ACC112 (cell line): ENCODE data around the gene OR9A4.

Experiments
- H2AFZ ChIP-seq: fragments of 200-600 bp; sonication (generic); one replicate; pipeline ENCODE4 v1.6.0; 2017; ENCODE audit warnings: antibody characterized with exemption, low read length; ENCODE audit not compliant: unreplicated experiment
- H3K27ac ChIP-seq: fragments of 200-600 bp; sonication (generic); 2 replicates; pipeline ENCODE4 v1.5.1; 2014; ENCODE audit warnings: low read depth, mild to moderate bottlenecking, antibody characterized with exemption, low read length, moderate library complexity
- H3K27me3 ChIP-seq: fragments of 200-600 bp; sonication (generic); 2 replicates; pipeline ENCODE4 v1.6.1; 2014; ENCODE audit warnings: mild to moderate bottlenecking, antibody characterized with exemption, low read length, moderate library complexity, mixed read lengths; ENCODE audit not compliant: insufficient read depth
- H3K36me3 ChIP-seq: fragments of 200-600 bp; sonication (generic); 2 replicates; pipeline ENCODE4 v1.6.1; 2016; ENCODE audit warnings: mild to moderate bottlenecking, antibody characterized with exemption, low read length, moderate library complexity, mixed read lengths; ENCODE audit not compliant: insufficient read depth
- H3K4me1 ChIP-seq: fragments of 200-600 bp; sonication (generic); one replicate; pipeline ENCODE4 v1.6.1; 2016; ENCODE audit warnings: low read length, mixed read lengths; ENCODE audit not compliant: insufficient read depth, unreplicated experiment, control insufficient read depth
- H3K4me3 ChIP-seq: fragments of 200-600 bp; sonication (generic); 2 replicates; pipeline ENCODE4 v1.5.1; 2014; ENCODE audit warnings: mild to moderate bottlenecking, low read depth, low read length
- H3K79me2 ChIP-seq: fragments of 200-600 bp; sonication (generic); one replicate; pipeline ENCODE4 v1.6.0; 2016; ENCODE audit warnings: low read length; ENCODE audit not compliant: control insufficient read depth, unreplicated experiment, insufficient read depth

The OR9A4 gene

GRCh38 chr7:141916099-141916498, at the start of gene OR9A4:
Gene OR9A4, plus strand, starts transcription at chr7:141916399. Its CDS starts 2,477 bp downstream, at chr7:141918876.
- Histone ChIP-seq H3K79me2 (no peaks in the 10 kb centered on the region), H3K4me1 (no peaks in the 10 kb centered on the region), H2AFZ (no peak within 1 kb of the TSS), H3K27ac (no peak within 1 kb of the TSS), H3K27me3 (peaks cover 13% of the 10 kb centered on the region; the same call in 1 of the 2 replicates), H3K36me3 (no peaks in the 10 kb centered on the region), H3K4me3 (no peak within 1 kb of the TSS)

GRCh38 chr7:141866974-141867373, 49.2 kb upstream of the OR9A4 start:
- Histone ChIP-seq H3K79me2 (no peaks in the 10 kb centered on the region), H3K27ac (no peak overlapping the region), H3K36me3 (no peaks in the 10 kb centered on the region), H2AFZ (no peak overlapping the region), H3K27me3 (no peaks in the 10 kb centered on the region), H3K4me3 (no peak overlapping the region), H3K4me1 (peaks cover 6% of the 10 kb centered on the region)

- Histone ChIP-seq H2AFZ (no peak overlapping the region), H3K27ac (no peak overlapping the region)
These were observed 43.3 kb upstream of the OR9A4 start for GRCh38 chr7:141872931-141873330.

GRCh38 chr7:141874787-141875186, 41.4 kb upstream of the OR9A4 start:
- H3K4me3 ChIP-seq = no peak overlapping the region
- H3K79me2 ChIP-seq = no peaks in the 10 kb centered on the region
- H3K27me3 ChIP-seq = peaks cover 4% of the 10 kb centered on the region
- no peaks in the 10 kb centered on the region for H3K36me3 ChIP-seq
- no peaks in the 10 kb centered on the region for H3K4me1 ChIP-seq
- H3K27ac ChIP-seq = no peak overlapping the region
- H2AFZ ChIP-seq = no peak overlapping the region

More at GRCh38 chr7:141872931-141873330, 43.3 kb upstream of the OR9A4 start:
- Histone ChIP-seq H3K79me2 (no peaks in the 10 kb centered on the region), H3K27me3 (no peaks in the 10 kb centered on the region), H3K36me3 (no peaks in the 10 kb centered on the region), H3K4me3 (no peak overlapping the region), H3K4me1 (no peaks in the 10 kb centered on the region)

GRCh38 chr7:141875453-141875852, 40.7 kb upstream of the OR9A4 start:
- Histone ChIP-seq H3K4me1 (no peaks in the 10 kb centered on the region), H3K27ac (no peak overlapping the region), H3K79me2 (no peaks in the 10 kb centered on the region), H3K4me3 (no peak overlapping the region), H2AFZ (no peak overlapping the region), H3K27me3 (peaks cover 4% of the 10 kb centered on the region), H3K36me3 (no peaks in the 10 kb centered on the region)

GRCh38 chr7:141876371-141876770, 39.8 kb upstream of the OR9A4 start:
- H2AFZ ChIP-seq = no peak overlapping the region
- no peak overlapping the region for H3K4me3 ChIP-seq
- no peaks in the 10 kb centered on the region for H3K79me2 ChIP-seq
- H3K36me3 ChIP-seq = no peaks in the 10 kb centered on the region
- H3K4me1 ChIP-seq = no peaks in the 10 kb centered on the region
- H3K27me3 ChIP-seq = peaks cover 4% of the 10 kb centered on the region
- no peak overlapping the region for H3K27ac ChIP-seq

- Histone ChIP-seq H3K4me3 (no peak overlapping the region), H3K27ac (no peak overlapping the region), H3K27me3 (peaks cover 4% of the 10 kb centered on the region), H3K4me1 (no peaks in the 10 kb centered on the region), H3K36me3 (no peaks in the 10 kb centered on the region), H3K79me2 (no peaks in the 10 kb centered on the region), H2AFZ (no peak overlapping the region)
These were observed 38.8 kb upstream of the OR9A4 start for GRCh38 chr7:141877365-141877764.

- H3K27me3 ChIP-seq = peaks cover 4% of the 10 kb centered on the region
- no peaks in the 10 kb centered on the region for H3K4me1 ChIP-seq
- no peaks in the 10 kb centered on the region for H3K36me3 ChIP-seq
- H3K27ac ChIP-seq = no peak overlapping the region
- H3K79me2 ChIP-seq = no peaks in the 10 kb centered on the region
- no peak overlapping the region for H3K4me3 ChIP-seq
- no peak overlapping the region for H2AFZ ChIP-seq
These were observed 35.2 kb upstream of the OR9A4 start for GRCh38 chr7:141880960-141881359.

GRCh38 chr7:141884539-141885225, 31.5 kb upstream of the OR9A4 start:
- H2AFZ ChIP-seq = no peak overlapping the region
- no peaks in the 10 kb centered on the region for H3K79me2 ChIP-seq
- no peaks in the 10 kb centered on the region for H3K36me3 ChIP-seq
- H3K27me3 ChIP-seq = no peaks in the 10 kb centered on the region
- H3K4me3 ChIP-seq = no peak overlapping the region
- no peaks in the 10 kb centered on the region for H3K4me1 ChIP-seq
- no peak overlapping the region for H3K27ac ChIP-seq

GRCh38 chr7:141889321-141889720, 26.9 kb upstream of the OR9A4 start:
- Histone ChIP-seq H3K27ac (no peak overlapping the region), H3K79me2 (no peaks in the 10 kb centered on the region), H3K4me3 (no peak overlapping the region), H3K27me3 (no peaks in the 10 kb centered on the region), H2AFZ (no peak overlapping the region), H3K36me3 (no peaks in the 10 kb centered on the region), H3K4me1 (no peaks in the 10 kb centered on the region)

GRCh38 chr7:141891336-141891735, 24.9 kb upstream of the OR9A4 start:
- Histone ChIP-seq H3K36me3 (no peaks in the 10 kb centered on the region), H3K27ac (no peak overlapping the region), H3K27me3 (no peaks in the 10 kb centered on the region), H3K79me2 (no peaks in the 10 kb centered on the region), H3K4me3 (no peak overlapping the region), H2AFZ (no peak overlapping the region), H3K4me1 (no peaks in the 10 kb centered on the region)
